ENCODE results near the gene PRKCA.

The PRKCA gene

GRCh38 chr17:66760324-66760723 lies 457.9 kb downstream of the PRKCA start:
- DNase-seq (ENCODE audit: low spot score) = no peak
- TF ChIP-seq CTCF (IDR thresholded peaks at IDR 0.05; ENCODE audit: extremely low read depth, missing control alignments) = no peak

GRCh38 chr17:66762276-66762675 lies 459.9 kb downstream of the PRKCA start:
- no peak for TF ChIP-seq CTCF (IDR thresholded peaks at IDR 0.05; ENCODE audit: extremely low read depth, missing control alignments)
- DNase-seq (ENCODE audit: low spot score) = no peak

- no peak for DNase-seq (ENCODE audit: low spot score)
- no peak for TF ChIP-seq CTCF (IDR thresholded peaks at IDR 0.05; ENCODE audit: extremely low read depth, missing control alignments)
Measured at GRCh38 chr17:66763056-66763455, 460.6 kb downstream of the PRKCA start.

DNA sequence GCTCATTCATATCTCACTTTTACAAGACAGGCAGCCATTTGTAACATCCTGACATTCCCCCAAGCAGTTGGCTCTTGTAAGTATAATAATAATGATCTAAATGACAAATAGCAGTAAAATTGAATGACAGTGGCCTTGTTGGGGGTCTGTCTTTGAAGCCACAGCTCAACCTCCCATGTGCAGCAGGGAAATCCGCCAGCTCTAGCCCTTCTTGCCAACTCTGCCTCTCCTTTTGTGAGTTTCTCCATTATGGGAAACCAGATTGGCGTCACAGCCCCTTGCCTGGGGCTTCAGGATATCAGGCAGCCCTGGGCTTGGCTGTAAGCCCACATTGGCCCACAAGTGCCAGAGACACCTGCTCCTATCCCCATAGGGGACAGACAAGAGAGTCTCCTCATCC lies 462.1 kb downstream of the PRKCA start:
- no peak for DNase-seq (ENCODE audit: low spot score)
- TF ChIP-seq CTCF (IDR thresholded peaks at IDR 0.05; ENCODE audit: extremely low read depth, missing control alignments) = no peak

DNA sequence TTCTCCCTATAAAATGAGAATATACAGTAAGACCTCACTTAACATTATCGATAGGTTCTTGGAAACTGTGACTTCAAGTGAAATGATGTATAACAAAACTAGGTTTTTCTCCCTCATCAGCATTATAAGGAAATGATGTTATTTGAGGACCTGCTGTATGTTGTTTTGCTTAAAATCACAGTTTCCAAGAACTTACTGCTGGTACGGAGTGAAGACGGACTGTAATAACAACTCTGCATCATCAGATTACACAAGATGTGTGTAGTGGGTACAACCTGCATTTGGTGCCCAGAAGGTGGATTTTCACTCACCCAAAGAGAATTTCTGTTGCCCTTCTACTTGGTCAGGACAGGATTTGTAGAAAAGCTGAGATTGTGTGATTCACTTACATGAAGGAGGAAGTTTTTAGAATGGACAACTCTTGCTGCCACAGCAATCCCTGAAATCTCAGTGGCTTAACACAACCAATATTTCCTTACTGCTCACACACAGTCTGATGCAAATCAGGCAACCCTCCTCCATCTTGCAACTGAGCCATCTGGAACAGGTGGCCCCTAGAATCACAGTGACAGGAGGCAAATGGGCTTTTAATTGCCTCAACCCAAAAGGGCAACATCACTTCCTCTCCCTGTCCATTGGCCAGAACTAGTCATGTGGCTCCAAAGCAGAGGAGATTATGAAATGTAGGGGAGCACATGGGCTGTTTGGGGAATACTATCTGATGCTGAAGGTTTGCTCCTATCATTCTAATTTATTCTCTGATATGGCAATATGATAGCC lies 464.9 kb downstream of the PRKCA start:
- no peak for TF ChIP-seq CTCF (IDR thresholded peaks at IDR 0.05; ENCODE audit: extremely low read depth, missing control alignments)
- no peak for DNase-seq (ENCODE audit: low spot score)

DNA sequence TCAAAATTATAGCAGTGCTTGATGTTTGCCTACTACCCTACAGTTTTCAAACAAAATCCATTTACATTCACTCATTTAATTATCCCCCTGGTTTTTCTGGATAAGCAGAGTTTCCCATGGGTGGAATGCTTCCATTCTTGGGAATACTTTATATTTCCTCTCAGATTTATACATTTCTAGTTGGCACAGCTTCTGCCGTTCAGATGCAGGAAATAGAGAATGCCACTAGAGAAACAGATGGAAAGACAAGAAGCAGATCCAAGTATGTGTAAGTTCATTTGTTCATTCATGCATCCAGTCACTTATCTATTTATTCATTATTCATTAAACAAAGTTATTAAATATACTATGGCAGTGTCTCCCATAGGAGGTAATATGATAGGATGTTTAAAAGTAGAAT lies 467.5 kb downstream of the PRKCA start:
- no peak for DNase-seq (ENCODE audit: low spot score)
- no peak for TF ChIP-seq CTCF (IDR thresholded peaks at IDR 0.05; ENCODE audit: extremely low read depth, missing control alignments)

- no peak for DNase-seq (ENCODE audit: low spot score)
- no peak for TF ChIP-seq CTCF (IDR thresholded peaks at IDR 0.05; ENCODE audit: extremely low read depth, missing control alignments)
Measured at GRCh38 chr17:66772148-66772812, 469.9 kb downstream of the PRKCA start.

Data from GM20000 (cell line).